GM19099 (cell line): ENCODE data around the gene SPATA31E1.
"Not testable (repeated sequence)": the region's sequence is repeated elsewhere in the genome, so short reads cannot be mapped to it uniquely, and the experiment has no call there.

Experiments
- POLR2A ChIP-seq: IDR thresholded peaks from 3 replicates; pipeline ENCODE4 v1.6.1; 2011; ENCODE audit warnings: low read depth; ENCODE audit not compliant: insufficient read length; ENCODE audit errors: extremely low read depth

The SPATA31E1 gene

GRCh38 chr9:87889882-87890252, 7.2 kb downstream of the SPATA31E1 start:
- TF ChIP-seq POLR2A: no peak

GRCh38 chr9:87890837-87891236, 8.2 kb downstream of the SPATA31E1 start:
- no peak for TF ChIP-seq POLR2A

DNA sequence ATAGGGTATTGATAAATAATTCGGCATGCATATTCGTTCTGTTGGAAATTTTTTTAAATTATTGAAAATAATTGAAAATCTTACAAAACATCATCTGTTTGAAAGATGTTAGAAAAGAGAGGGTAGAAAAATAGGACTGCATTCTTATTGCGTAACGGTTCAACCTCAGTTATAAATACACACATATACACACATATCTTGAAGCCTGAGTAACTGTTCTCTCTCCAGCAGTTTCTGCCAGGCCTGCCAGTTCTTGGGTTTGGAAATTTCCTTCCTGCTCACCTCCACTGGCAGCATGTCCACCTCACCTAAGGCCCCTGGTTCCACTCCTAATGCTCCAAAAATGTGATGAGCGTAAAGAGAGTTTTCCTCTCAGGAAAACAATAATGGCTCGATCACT, 9.1 kb downstream of the SPATA31E1 start:
- no peak for TF ChIP-seq POLR2A

GRCh38 chr9:87892956-87893355, 10.3 kb downstream of the SPATA31E1 start:
- TF ChIP-seq POLR2A: no peak

DNA sequence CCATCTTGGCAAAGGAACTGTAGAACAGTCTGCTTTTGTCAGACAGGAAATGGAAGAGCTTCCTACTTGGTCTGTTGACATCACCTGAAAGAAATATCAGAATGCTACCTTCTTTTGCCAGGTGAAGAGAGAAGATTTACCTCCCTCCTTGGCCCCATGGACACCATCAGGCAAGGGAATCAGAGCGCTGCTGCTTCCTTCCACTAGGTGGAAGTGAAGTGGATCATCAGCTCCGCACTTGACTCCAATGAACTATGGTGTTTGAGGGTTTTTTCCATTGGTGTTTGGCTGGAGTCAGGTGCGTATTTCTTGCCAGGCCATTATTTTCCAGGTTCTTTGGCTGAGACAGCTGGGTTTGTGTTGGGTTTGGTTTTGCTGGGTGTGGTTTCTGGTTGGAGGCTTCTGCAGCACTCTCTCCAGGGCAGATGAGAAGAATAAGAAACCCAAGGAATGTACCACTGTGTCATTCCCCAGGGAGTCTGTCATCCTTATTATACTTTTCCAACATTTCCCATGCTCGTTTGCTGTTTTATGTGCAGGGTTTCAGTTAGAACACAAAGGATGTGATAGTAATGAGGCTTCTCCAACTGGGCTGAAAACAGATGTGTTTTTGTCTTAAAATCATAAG, 12.4 kb downstream of the SPATA31E1 start:
- TF ChIP-seq POLR2A: no peak

GRCh38 chr9:87896891-87897290, 14.2 kb downstream of the SPATA31E1 start:
- no peak for TF ChIP-seq POLR2A

- TF ChIP-seq POLR2A: no peak
Measured at GRCh38 chr9:87898151-87898550, 15.5 kb downstream of the SPATA31E1 start.

- TF ChIP-seq POLR2A: no peak
Measured at GRCh38 chr9:87909310-87910041, 26.8 kb downstream of the SPATA31E1 start.

GRCh38 chr9:87910821-87911220, 28.1 kb downstream of the SPATA31E1 start:
- no peak for TF ChIP-seq POLR2A

DNA sequence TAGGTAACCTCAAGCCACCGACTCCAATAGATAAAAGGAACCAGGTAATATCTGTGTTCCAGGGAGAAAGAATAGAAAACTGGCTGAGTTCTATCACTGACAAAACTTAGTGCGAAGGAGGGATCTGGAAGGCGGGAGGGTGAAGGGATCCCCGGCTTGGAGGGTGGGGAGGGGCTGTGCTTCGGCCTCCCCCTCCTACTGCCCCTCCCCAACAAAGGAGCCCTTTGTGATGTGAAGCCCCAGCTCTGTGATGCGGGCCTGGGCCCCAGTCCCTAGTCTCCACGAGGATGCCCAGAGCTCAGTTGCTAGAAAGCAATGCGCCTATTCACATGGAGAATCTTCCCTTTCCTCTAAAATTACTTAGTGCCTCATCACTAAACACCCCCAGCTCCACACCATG, 35.0 kb downstream of the SPATA31E1 start, which contains the start of gene SPATA31C1:
Gene SPATA31C1 (plus strand): TSS at position 301 of the 400 bp plus-strand sequence.
- not testable (repeated sequence) for TF ChIP-seq POLR2A
